Right lobe of liver (tissue), 4 donors: Measurements from ENCODE around the gene ZBTB45.
A peak's percentile ranks its signal among the peaks of the same experiment; 100 is the strongest.

ENCODE experiments used
- CTCF ChIP-seq, 4 donors: fragments of 200-600 bp in 3 of 4; fragments of 450-650 bp in 1 of 4; IDR thresholded peaks; one replicate each; pipeline versions ENCODE4 v1.5.1 to v1.8.0; 2016 to 2022; ENCODE audit warnings: antibody characterized with exemption in 4 of 4, mild to moderate bottlenecking in 2 of 4
- POLR2A ChIP-seq: fragments of 450-650 bp; IDR thresholded peaks from one replicate; pipeline ENCODE4 v1.6.1; 2017; ENCODE audit warnings: antibody characterized with exemption, mild to moderate bottlenecking
- donor health status: DM: no; HTN: no; CAD: no.
- donor health status: DM: no; HTN: no; CAD: no.
- donor health status: DM: no; HTN: yes; CAD: no.

GRCh38 chr19:58466760-58467589 is 52.6 kb downstream of the ZBTB45 start, which contains the start of gene ZNF324:
- TF ChIP-seq CTCF (IDR thresholded peaks at IDR 0.05): peak in 1 of 4 donors; percentile 19
- TF ChIP-seq POLR2A: peak; percentile 47
